HCT116 (cell line): ENCODE results near the gene EIF5B. TPM values are rescaled to one million over a fixed set of nuclear protein-coding genes. Genes with fewer than 3 reads are reported as not detected.

Experiments used
- ATAC-seq: fragments of 200-7000 bp; cut with Tn5 transposase; 2 replicates; pipeline ENCODE4 v1.9.1; 2020; ENCODE audit warnings: mild to moderate bottlenecking, moderate library complexity
- BruUV-seq: library from RNA; stranded (reverse); fragments of 400-500 nt; replicated peaks from 2 replicates; lab custom pipeline; 2021; lab: Mats Ljungman, UMichigan
- CTCF ChIA-PET: fragments of 300-600 bp; sonication (Branson Sonifier 250); formaldehyde crosslinking; loops from one replicate; lab custom pipeline; 2021; ENCODE audit warnings: antibody characterized with exemption; lab: Charles Lee
- POLR2A ChIA-PET: fragments of 300-600, 350-600 bp; sonication (Branson Sonifier 250); formaldehyde crosslinking; loops from one replicate; lab custom pipeline; 2021; ENCODE audit warnings: antibody characterized with exemption; lab: Charles Lee
- RAD21 ChIA-PET, 2 experiments: fragments of 300-600 bp; sonication (Branson Sonifier 250); formaldehyde crosslinking; loops; one replicate each; lab custom pipeline; 2023; ENCODE audit warnings: low total read pairs in 2 of 2; ENCODE audit not compliant: uncharacterized antibody in 2 of 2, unreplicated experiment in 2 of 2, low non-redundant PET in 1 of 2; lab: Charles Lee
- DNase-seq: peaks from one replicate; pipeline ENCODE4 v3.0.0-alpha.2; 2010; ENCODE audit warnings: low read depth, low spot score
- H2AFZ ChIP-seq: fragments of 200-600 bp; shearing (Covaris generic), sonication (generic); 2 replicates; pipeline ENCODE4 v1.6.1; 2017; ENCODE audit warnings: low read depth, mixed run types, mixed read lengths, antibody characterized with exemption, low read length; ENCODE audit not compliant: poor library complexity, severe bottlenecking
- H3K27ac ChIP-seq: 2 replicates; pipeline ENCODE4 v1.5.1; 2012; ENCODE audit warnings: low read depth, low read length
- H3K27me3 ChIP-seq: fragments of 200-600 bp; sonication (generic); 2 replicates; pipeline ENCODE4 v1.6.1; 2016; ENCODE audit warnings: mixed run types, low read length, mixed read lengths; ENCODE audit not compliant: insufficient read depth
- H3K36me3 ChIP-seq, 2 experiments: fragments of 200-500 bp in 1 of 2; fragments of 200-600 bp in 1 of 2; sonication (Bioruptor generic) in 1 of 2; sonication (generic) in 1 of 2; 2 replicates each; pipeline versions ENCODE4 v1.5.1 to v1.6.1; 2014 to 2016; ENCODE audit warnings: low read length in 2 of 2, inconsistent platforms in 1 of 2, mixed read lengths in 1 of 2, mixed run types in 1 of 2; ENCODE audit not compliant: insufficient read depth in 2 of 2, control insufficient read depth in 1 of 2
- H3K4me1 ChIP-seq, 2 experiments: fragments of 200-600 bp in 1 of 2; sonication (generic) in 1 of 2; 2 replicates each; pipeline versions ENCODE4 v1.5.1 to v1.6.1; 2012 to 2017; ENCODE audit warnings: low read length in 2 of 2, inconsistent platforms in 1 of 2, mild to moderate bottlenecking in 1 of 2, mixed read lengths in 1 of 2, mixed run types in 1 of 2, moderate library complexity in 1 of 2; ENCODE audit not compliant: insufficient read depth in 2 of 2, control insufficient read depth in 1 of 2
- H3K4me2 ChIP-seq: fragments of 200-600 bp; sonication (generic); 2 replicates; pipeline ENCODE4 v1.6.1; 2017; ENCODE audit warnings: mixed run types, low read length, mixed read lengths
- H3K4me3 ChIP-seq, 2 experiments: fragments of 200-600 bp in 1 of 2; sonication (generic) in 1 of 2; replicated peaks in 1 of 2; 2 replicates each; pipeline ENCODE4 v1.5.1; 2011 to 2016; ENCODE audit warnings: low read length in 2 of 2, control low read depth in 1 of 2, low read depth in 1 of 2, mild to moderate bottlenecking in 1 of 2, mixed read lengths in 1 of 2, mixed run types in 1 of 2
- H3K79me2 ChIP-seq: fragments of 200-600 bp; sonication (generic); 2 replicates; pipeline ENCODE4 v1.6.1; 2017; ENCODE audit warnings: mild to moderate bottlenecking, mixed run types, low read length, moderate library complexity, mixed read lengths; ENCODE audit not compliant: insufficient read depth
- H3K9ac ChIP-seq: fragments of 200-600 bp; sonication (generic); 2 replicates; pipeline ENCODE4 v1.6.1; 2016; ENCODE audit warnings: low read length, mixed read lengths
- H3K9me2 ChIP-seq: fragments of 200-600 bp; sonication (generic), shearing (Covaris generic); 2 replicates; pipeline ENCODE4 v1.6.1; 2017; ENCODE audit warnings: mixed run types, mild to moderate bottlenecking, moderate library complexity; ENCODE audit not compliant: insufficient read depth
- H3K9me3 ChIP-seq, 2 experiments: fragments of 200-500 bp in 1 of 2; fragments of 200-600 bp in 1 of 2; sonication (Bioruptor generic) in 1 of 2; sonication (generic) in 1 of 2; 2 replicates each; pipeline ENCODE4 v1.6.1; 2014 to 2017; ENCODE audit warnings: low read length in 2 of 2, mixed read lengths in 2 of 2, inconsistent platforms in 1 of 2, low read depth in 1 of 2, mild to moderate bottlenecking in 1 of 2, mixed run types in 1 of 2, moderate library complexity in 1 of 2; ENCODE audit not compliant: control insufficient read depth in 1 of 2, insufficient read depth in 1 of 2
- H4K20me1 ChIP-seq: fragments of 200-600 bp; sonication (generic), shearing (Covaris generic); 2 replicates; pipeline ENCODE4 v1.6.1; 2017; ENCODE audit warnings: mixed run types, mild to moderate bottlenecking, moderate library complexity; ENCODE audit not compliant: insufficient read depth
- CBX3 ChIP-seq: IDR thresholded peaks from 2 replicates; pipeline ENCODE4 v1.6.1; 2012; ENCODE audit warnings: low read depth
- CEBPB ChIP-seq: IDR thresholded peaks from 2 replicates; pipeline ENCODE4 v1.6.1; 2012; ENCODE audit warnings: low read depth
- EGR1 ChIP-seq: IDR thresholded peaks from 2 replicates; pipeline ENCODE4 v1.6.1; 2012; ENCODE audit warnings: low read depth
- EZH2phosphoT487 ChIP-seq: fragments of 200-600 bp; IDR thresholded peaks from 2 replicates; pipeline ENCODE4 v1.6.1; 2018; ENCODE audit warnings: antibody characterized with exemption, borderline replicate concordance
- POLR2AphosphoS5 ChIP-seq: IDR thresholded peaks from 2 replicates; pipeline ENCODE4 v1.6.1; 2011; ENCODE audit warnings: mild to moderate bottlenecking, low read depth, low read length, moderate library complexity
- RAD21 ChIP-seq: IDR thresholded peaks from 2 replicates; pipeline ENCODE4 v1.6.1; 2012; ENCODE audit warnings: low read depth, mild to moderate bottlenecking
- SP1 ChIP-seq: IDR thresholded peaks from 2 replicates; pipeline ENCODE4 v1.6.1; 2012; ENCODE audit warnings: low read depth
- TCF7L2 ChIP-seq: IDR thresholded peaks from 2 replicates; pipeline ENCODE4 v1.7.0; 2011; ENCODE audit warnings: borderline replicate concordance, inconsistent platforms; ENCODE audit not compliant: insufficient read depth, insufficient read length; ENCODE audit errors: extremely low read depth
- YY1 ChIP-seq: IDR thresholded peaks from 2 replicates; pipeline ENCODE4 v1.6.1; 2011; ENCODE audit warnings: low read length, low read depth, moderate library complexity, mild to moderate bottlenecking; ENCODE audit not compliant: insufficient replicate concordance; ENCODE audit errors: extremely low read depth
- intact Hi-C: fragments of 100-400 bp; cut with micrococcal nuclease; formaldehyde crosslinking; loops from 2 replicates; pipeline ENCODE4 v1.10.0; 2022
- total RNA-seq: library from RNA; stranded (reverse); gene quantifications from one replicate; pipeline ENCODE4 v1.2.1, GENCODE V29; 2021; ENCODE audit not compliant: unreplicated experiment
- TF ChIP-seq, protein P1 (sequence below): IDR thresholded peaks from 2 replicates; pipeline ENCODE4 v1.6.1; 2011; ENCODE audit warnings: mild to moderate bottlenecking, low read length, moderate library complexity; ENCODE audit not compliant: insufficient replicate concordance; ENCODE audit errors: extremely low read depth
- TF ChIP-seq, protein P2 (sequence below): IDR thresholded peaks from 2 replicates; pipeline ENCODE4 v1.6.1; 2012
- TF ChIP-seq, protein P3 (sequence below): IDR thresholded peaks from 2 replicates; pipeline ENCODE4 v1.6.1; 2012; ENCODE audit warnings: low read depth

EIF5B gene
- total RNA-seq, 1 experiment from 2014 or later: 65.9 TPM

DNA sequence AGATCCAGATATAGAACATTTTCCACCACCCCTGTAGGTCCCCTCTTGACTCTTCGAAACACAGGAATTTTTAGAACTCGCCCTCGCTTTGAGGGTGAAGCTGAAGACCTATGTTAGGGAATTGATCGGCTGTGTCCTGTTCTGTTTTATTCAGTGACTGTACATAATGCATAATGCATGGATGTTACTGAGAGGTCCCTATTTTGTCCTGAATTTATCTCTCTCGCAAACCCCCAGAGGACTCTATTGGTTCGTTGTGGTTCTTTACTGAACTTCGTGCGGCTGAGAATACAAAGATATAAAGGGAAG is 431 bp upstream of the EIF5B start:
- ChIA-PET POLR2A (interaction anchor here (0.7 to 3.2 kb wide), 6 partner anchors 10 to 687 kb away, joined by 3 to 14 read pairs (median 4); partner anchors contain the start of genes C2orf15 and REV1), RAD21 (interaction anchor here in 1 of 2 experiments (1.1 kb wide), 1 partner anchor 153 kb away, joined by 4 read pairs; the partner anchor contains the start of gene REV1), CTCF (interaction anchor here (1.0 to 2.3 kb wide), 8 partner anchors 11 to 687 kb away, joined by 3 to 14 read pairs (median 4); partner anchors contain the start of genes MRPL30 and REV1)
- H3K27me3 ChIP-seq: no peaks in the 10 kb centered on the region
- peak overlapping the region; percentile 51 for H3K27ac ChIP-seq
- peak overlapping the region; percentile 76 to 92 for H3K4me3 ChIP-seq
- H3K79me2 ChIP-seq: peaks cover 90% of the 10 kb centered on the region
- peaks cover 8 to 14% of the 10 kb centered on the region in 2 experiments; a peak in 2 of 4 replicates for H3K36me3 ChIP-seq
- ATAC-seq (peak; percentile 30), DNase-seq (no peak)
- H3K4me1 ChIP-seq: peaks cover 2 to 23% of the 10 kb centered on the region in 2 experiments
- H3K9ac ChIP-seq: peak overlapping the region; percentile 89
- TF ChIP-seq EGR1 (peak; percentile 37; the same call in 1 of the 2 replicates), CEBPB (no peak)
- intact Hi-C loops: loop anchor here (1.0 kb wide), 3 partner anchors 154 to 251 kb away; partner anchors contain the start of genes MITD1, MRPL30 and REV1
- peaks cover 9% of the 10 kb centered on the region; the same call in 1 of the 2 replicates for H4K20me1 ChIP-seq
- no peaks in the 10 kb centered on the region for H3K9me3 ChIP-seq
- H2AFZ ChIP-seq: peak overlapping the region; percentile 8
- peak overlapping the region; percentile 80 for H3K4me2 ChIP-seq
- H3K9me2 ChIP-seq: no peaks in the 10 kb centered on the region
- no TSS peak for BruUV-seq

DNA sequence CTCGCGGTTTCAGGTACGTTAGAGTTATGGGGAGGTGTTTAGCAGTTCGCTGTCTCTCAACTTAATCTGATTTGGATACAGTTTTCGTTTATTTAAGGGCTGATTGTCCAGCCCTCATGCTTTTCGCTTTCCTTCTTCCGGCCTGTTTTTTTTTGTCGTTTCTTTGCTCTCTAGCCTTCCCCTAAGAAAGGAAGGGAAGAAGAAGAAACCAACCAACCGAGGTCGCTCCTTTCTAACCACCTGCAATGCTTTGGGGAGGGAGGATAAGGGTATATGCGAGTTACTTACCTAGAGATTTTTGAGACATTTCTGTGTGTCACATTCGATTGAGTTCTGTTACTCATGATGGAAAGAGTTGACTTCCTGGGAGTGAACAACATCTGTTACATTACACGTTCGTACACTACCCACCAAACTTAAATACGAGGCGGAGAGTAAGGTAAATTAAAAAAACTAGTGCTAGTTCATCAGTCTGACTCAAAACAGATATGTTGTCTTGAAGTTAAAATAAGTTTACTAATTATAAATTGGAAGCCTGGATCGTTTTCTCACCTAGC is 918 bp downstream of the EIF5B start:
- peak overlapping the region; percentile 89 for H3K9ac ChIP-seq
- TSS peak; percentile 75 for BruUV-seq
- peaks cover 90% of the 10 kb centered on the region for H3K79me2 ChIP-seq
- ChIA-PET POLR2A (interaction anchor here (1.4 to 3.2 kb wide), 2 partner anchors 9 to 71 kb away, joined by 3 to 14 read pairs; no protein-coding TSS in a partner anchor), CTCF (interaction anchor here (2.0 to 2.3 kb wide), 2 partner anchors 152 to 158 kb away, joined by 7 to 14 read pairs; partner anchors contain the start of gene REV1), RAD21 (no interaction called here)
- H3K27me3 ChIP-seq: no peaks in the 10 kb centered on the region
- peak overlapping the region; percentile 51 for H3K27ac ChIP-seq
- H4K20me1 ChIP-seq: peaks cover 11% of the 10 kb centered on the region; the same call in 1 of the 2 replicates
- intact Hi-C loops: no loop called here
- DNase-seq (no peak), ATAC-seq (no peak)
- peak overlapping the region; percentile 80 for H3K4me2 ChIP-seq
- H3K36me3 ChIP-seq: peaks cover 0 to under 1% of the 10 kb centered on the region in 2 experiments; a peak in 2 of 4 replicates
- H3K9me3 ChIP-seq: no peaks in the 10 kb centered on the region
- no peak overlapping the region for H2AFZ ChIP-seq
- peaks cover 2 to 23% of the 10 kb centered on the region in 2 experiments for H3K4me1 ChIP-seq
- no peaks in the 10 kb centered on the region for H3K9me2 ChIP-seq
- H3K4me3 ChIP-seq: peak overlapping the region; percentile 76 to 92
- TF ChIP-seq CBX3 (no peak), TCF7L2 (no peak), SP1 (no peak), RAD21 (no peak), POLR2AphosphoS5 (no peak), EZH2phosphoT487 (no peak), YY1 (no peak), CEBPB (no peak)
- TF ChIP-seq, protein P1, sequence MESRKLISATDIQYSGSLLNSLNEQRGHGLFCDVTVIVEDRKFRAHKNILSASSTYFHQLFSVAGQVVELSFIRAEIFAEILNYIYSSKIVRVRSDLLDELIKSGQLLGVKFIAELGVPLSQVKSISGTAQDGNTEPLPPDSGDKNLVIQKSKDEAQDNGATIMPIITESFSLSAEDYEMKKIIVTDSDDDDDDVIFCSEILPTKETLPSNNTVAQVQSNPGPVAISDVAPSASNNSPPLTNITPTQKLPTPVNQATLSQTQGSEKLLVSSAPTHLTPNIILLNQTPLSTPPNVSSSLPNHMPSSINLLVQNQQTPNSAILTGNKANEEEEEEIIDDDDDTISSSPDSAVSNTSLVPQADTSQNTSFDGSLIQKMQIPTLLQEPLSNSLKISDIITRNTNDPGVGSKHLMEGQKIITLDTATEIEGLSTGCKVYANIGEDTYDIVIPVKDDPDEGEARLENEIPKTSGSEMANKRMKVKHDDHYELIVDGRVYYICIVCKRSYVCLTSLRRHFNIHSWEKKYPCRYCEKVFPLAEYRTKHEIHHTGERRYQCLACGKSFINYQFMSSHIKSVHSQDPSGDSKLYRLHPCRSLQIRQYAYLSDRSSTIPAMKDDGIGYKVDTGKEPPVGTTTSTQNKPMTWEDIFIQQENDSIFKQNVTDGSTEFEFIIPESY: no peak
- TF ChIP-seq, protein P2, sequence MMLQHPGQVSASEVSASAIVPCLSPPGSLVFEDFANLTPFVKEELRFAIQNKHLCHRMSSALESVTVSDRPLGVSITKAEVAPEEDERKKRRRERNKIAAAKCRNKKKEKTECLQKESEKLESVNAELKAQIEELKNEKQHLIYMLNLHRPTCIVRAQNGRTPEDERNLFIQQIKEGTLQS: no peak
- TF ChIP-seq, protein P3, sequence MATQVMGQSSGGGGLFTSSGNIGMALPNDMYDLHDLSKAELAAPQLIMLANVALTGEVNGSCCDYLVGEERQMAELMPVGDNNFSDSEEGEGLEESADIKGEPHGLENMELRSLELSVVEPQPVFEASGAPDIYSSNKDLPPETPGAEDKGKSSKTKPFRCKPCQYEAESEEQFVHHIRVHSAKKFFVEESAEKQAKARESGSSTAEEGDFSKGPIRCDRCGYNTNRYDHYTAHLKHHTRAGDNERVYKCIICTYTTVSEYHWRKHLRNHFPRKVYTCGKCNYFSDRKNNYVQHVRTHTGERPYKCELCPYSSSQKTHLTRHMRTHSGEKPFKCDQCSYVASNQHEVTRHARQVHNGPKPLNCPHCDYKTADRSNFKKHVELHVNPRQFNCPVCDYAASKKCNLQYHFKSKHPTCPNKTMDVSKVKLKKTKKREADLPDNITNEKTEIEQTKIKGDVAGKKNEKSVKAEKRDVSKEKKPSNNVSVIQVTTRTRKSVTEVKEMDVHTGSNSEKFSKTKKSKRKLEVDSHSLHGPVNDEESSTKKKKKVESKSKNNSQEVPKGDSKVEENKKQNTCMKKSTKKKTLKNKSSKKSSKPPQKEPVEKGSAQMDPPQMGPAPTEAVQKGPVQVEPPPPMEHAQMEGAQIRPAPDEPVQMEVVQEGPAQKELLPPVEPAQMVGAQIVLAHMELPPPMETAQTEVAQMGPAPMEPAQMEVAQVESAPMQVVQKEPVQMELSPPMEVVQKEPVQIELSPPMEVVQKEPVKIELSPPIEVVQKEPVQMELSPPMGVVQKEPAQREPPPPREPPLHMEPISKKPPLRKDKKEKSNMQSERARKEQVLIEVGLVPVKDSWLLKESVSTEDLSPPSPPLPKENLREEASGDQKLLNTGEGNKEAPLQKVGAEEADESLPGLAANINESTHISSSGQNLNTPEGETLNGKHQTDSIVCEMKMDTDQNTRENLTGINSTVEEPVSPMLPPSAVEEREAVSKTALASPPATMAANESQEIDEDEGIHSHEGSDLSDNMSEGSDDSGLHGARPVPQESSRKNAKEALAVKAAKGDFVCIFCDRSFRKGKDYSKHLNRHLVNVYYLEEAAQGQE: no peak
